Caco-2 (cell line): Measurements from ENCODE around the gene NPHP4. TPM values are rescaled to one million over a fixed set of nuclear protein-coding genes. Genes with fewer than 3 reads are reported as not detected.

ENCODE experiments used
- BruUV-seq: library from RNA; stranded (reverse); fragments of 400-500 nt; replicated peaks from 2 replicates; lab custom pipeline; 2021; lab: Mats Ljungman, UMichigan
- CTCF ChIA-PET: fragments of 300-600 bp; sonication (Branson Sonifier 250); formaldehyde crosslinking; loops from one replicate; lab custom pipeline; 2022; ENCODE audit warnings: antibody characterized with exemption; lab: Charles Lee
- POLR2A ChIA-PET: fragments of 300-600 bp; sonication (Branson Sonifier 250); formaldehyde crosslinking; loops from one replicate; lab custom pipeline; 2022; ENCODE audit warnings: antibody characterized with exemption; lab: Charles Lee
- DNase-seq, 2 experiments: peaks; one replicate each; pipeline versions ENCODE4 v3.0.0 to v3.0.0-alpha.2; 2020 to 2022
- H3K27me3 ChIP-seq: replicated peaks from 2 replicates; pipeline ENCODE4 v1.6.0; 2011; ENCODE audit warnings: low read length; ENCODE audit not compliant: control insufficient read depth, insufficient read depth
- H3K36me3 ChIP-seq: 2 replicates; pipeline ENCODE4 v1.5.1; 2011; ENCODE audit warnings: low read length; ENCODE audit not compliant: control insufficient read depth, insufficient read depth
- H3K4me1 ChIP-seq: fragments of 250-450 bp; sonication (Bioruptor Pico); 2 replicates; pipeline ENCODE4 v1.5.1; 2020; ENCODE audit warnings: mild to moderate bottlenecking
- H3K4me3 ChIP-seq: 2 replicates; pipeline ENCODE4 v1.5.1; 2011; ENCODE audit warnings: low read depth, mild to moderate bottlenecking, control low read depth, low read length
- H3K9me3 ChIP-seq: fragments of 250-450 bp; sonication (Bioruptor Pico); 2 replicates; pipeline ENCODE4 v1.5.1; 2020; ENCODE audit warnings: mild to moderate bottlenecking, moderate library complexity
- H3K27ac Mint-ChIP-seq: one replicate; pipeline ENCODE4 v1.8.0; 2022; ENCODE audit warnings: mixed read lengths; ENCODE audit not compliant: unreplicated experiment
- H3K27me3 Mint-ChIP-seq: one replicate; pipeline ENCODE4 v1.8.0; 2022; ENCODE audit warnings: mixed read lengths; ENCODE audit not compliant: insufficient read depth, unreplicated experiment
- H3K36me3 Mint-ChIP-seq: one replicate; pipeline ENCODE4 v1.8.0; 2022; ENCODE audit warnings: mild to moderate bottlenecking, mixed read lengths; ENCODE audit not compliant: insufficient read depth, unreplicated experiment
- H3K4me1 Mint-ChIP-seq: one replicate; pipeline ENCODE4 v1.8.0; 2022; ENCODE audit warnings: low read depth, mixed read lengths; ENCODE audit not compliant: unreplicated experiment
- H3K4me3 Mint-ChIP-seq: one replicate; pipeline ENCODE4 v1.8.0; 2022; ENCODE audit warnings: mild to moderate bottlenecking, moderate library complexity, mixed read lengths; ENCODE audit not compliant: unreplicated experiment
- H3K9me3 Mint-ChIP-seq: one replicate; pipeline ENCODE4 v1.8.0; 2022; ENCODE audit warnings: mixed read lengths; ENCODE audit not compliant: unreplicated experiment
- intact Hi-C: fragments of 100-400 bp; cut with micrococcal nuclease; formaldehyde crosslinking; loops from one replicate; pipeline ENCODE4 v1.10.0; 2022; ENCODE audit not compliant: unreplicated experiment
- total RNA-seq: library from RNA; stranded (reverse); gene quantifications from 2 replicates; pipeline ENCODE4 v1.2.3, GENCODE V29; 2022
- TF ChIP-seq, protein P1 (sequence below), 2 experiments: fragments of 200-600 bp in 1 of 2; IDR thresholded peaks; 1 replicate in 1 of 2; 2 replicates in 1 of 2; pipeline versions ENCODE4 v1.5.1 to v1.8.0; 2011 to 2022; ENCODE audit warnings: antibody characterized with exemption in 1 of 2, control low read depth in 1 of 2, inconsistent platforms in 1 of 2, low read depth in 1 of 2, low read length in 1 of 2, mild to moderate bottlenecking in 1 of 2, moderate library complexity in 1 of 2; ENCODE audit not compliant: insufficient read depth in 1 of 2, severe bottlenecking in 1 of 2, unreplicated experiment in 1 of 2

The NPHP4 gene
- total RNA-seq, 1 experiment from 2014 or later: 12.3 TPM

DNA sequence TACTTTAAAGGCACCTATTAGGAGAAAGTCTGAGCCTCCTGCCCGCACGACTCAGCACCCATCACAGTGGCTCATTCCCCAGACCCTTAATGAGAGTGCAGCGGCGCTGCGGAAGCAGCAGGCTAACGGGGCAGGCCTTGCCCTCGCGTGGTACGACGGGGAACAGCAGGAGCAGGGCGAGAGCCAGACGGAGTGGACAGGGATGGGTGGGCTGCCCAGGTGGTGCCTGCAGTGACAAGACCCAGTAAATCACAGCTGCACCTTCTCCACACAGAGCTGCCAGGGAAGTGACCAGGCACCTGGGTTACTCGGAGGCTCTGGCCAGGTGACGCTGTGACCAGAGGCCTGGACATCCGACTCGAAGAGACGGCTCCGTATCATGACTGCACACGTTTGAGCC, 131.9 kb downstream of the NPHP4 start:
- TF ChIP-seq, protein P1, sequence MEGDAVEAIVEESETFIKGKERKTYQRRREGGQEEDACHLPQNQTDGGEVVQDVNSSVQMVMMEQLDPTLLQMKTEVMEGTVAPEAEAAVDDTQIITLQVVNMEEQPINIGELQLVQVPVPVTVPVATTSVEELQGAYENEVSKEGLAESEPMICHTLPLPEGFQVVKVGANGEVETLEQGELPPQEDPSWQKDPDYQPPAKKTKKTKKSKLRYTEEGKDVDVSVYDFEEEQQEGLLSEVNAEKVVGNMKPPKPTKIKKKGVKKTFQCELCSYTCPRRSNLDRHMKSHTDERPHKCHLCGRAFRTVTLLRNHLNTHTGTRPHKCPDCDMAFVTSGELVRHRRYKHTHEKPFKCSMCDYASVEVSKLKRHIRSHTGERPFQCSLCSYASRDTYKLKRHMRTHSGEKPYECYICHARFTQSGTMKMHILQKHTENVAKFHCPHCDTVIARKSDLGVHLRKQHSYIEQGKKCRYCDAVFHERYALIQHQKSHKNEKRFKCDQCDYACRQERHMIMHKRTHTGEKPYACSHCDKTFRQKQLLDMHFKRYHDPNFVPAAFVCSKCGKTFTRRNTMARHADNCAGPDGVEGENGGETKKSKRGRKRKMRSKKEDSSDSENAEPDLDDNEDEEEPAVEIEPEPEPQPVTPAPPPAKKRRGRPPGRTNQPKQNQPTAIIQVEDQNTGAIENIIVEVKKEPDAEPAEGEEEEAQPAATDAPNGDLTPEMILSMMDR (IDR thresholded peaks at IDR 0.05; ENCODE audit: insufficient read depth in 1 of 2, low read depth in 1 of 2, low read length in 1 of 2, severe bottlenecking in 1 of 2, unreplicated experiment in 1 of 2): no peak
- Histone ChIP-seq H3K36me3 (no peaks in the 10 kb centered on the region), H3K4me3 (no peak overlapping the region), H3K27me3 (no peaks in the 10 kb centered on the region), H3K4me1 (no peaks in the 10 kb centered on the region), H3K9me3 (no peaks in the 10 kb centered on the region)
- intact Hi-C loops: no loop called here
- ChIA-PET CTCF (no interaction called here), POLR2A (no interaction called here)
- no peak overlapping the region for H3K4me3 Mint-ChIP-seq
- no peaks in the 10 kb centered on the region for H3K27me3 Mint-ChIP-seq
- H3K36me3 Mint-ChIP-seq: no peaks in the 10 kb centered on the region
- H3K4me1 Mint-ChIP-seq: no peaks in the 10 kb centered on the region
- H3K27ac Mint-ChIP-seq: no peak overlapping the region
- DNase-seq: no peak
- no TSS peak for BruUV-seq
- no peaks in the 10 kb centered on the region for H3K9me3 Mint-ChIP-seq

DNA sequence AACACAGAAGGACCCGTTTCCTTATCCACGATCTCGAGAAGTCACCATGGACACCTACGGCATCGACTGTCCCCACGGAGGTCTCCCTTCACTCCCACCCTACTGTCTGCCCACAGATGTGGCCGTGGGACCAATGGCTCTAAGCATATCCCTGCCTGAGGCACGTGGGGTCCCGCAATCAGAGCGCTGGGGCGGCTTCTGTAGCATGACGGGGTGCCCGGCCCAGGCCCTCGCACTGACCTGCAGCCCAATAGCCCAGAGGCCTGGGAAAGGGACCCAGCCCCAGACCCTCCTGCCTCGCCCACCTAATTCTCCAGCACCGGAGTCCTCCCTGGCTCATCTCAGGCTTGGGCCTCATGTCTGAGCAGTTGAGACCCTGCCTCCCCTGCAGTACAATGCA, 132.5 kb downstream of the NPHP4 start:
- Mint-ChIP-seq H3K9me3 (no peaks in the 10 kb centered on the region), H3K4me1 (no peaks in the 10 kb centered on the region), H3K4me3 (no peak overlapping the region), H3K27me3 (no peaks in the 10 kb centered on the region), H3K36me3 (no peaks in the 10 kb centered on the region), H3K27ac (no peak overlapping the region)
- CTCF ChIA-PET: no interaction called here
- TF ChIP-seq, protein P1 (IDR thresholded peaks at IDR 0.05; ENCODE audit: insufficient read depth in 1 of 2, low read depth in 1 of 2, low read length in 1 of 2, severe bottlenecking in 1 of 2, unreplicated experiment in 1 of 2): no peak
- no peak overlapping the region for H3K4me3 ChIP-seq
- BruUV-seq: no TSS peak
- POLR2A ChIA-PET: no interaction called here
- no peaks in the 10 kb centered on the region for H3K4me1 ChIP-seq
- H3K9me3 ChIP-seq: no peaks in the 10 kb centered on the region
- no peaks in the 10 kb centered on the region for H3K27me3 ChIP-seq
- intact Hi-C loops: no loop called here
- DNase-seq: no peak
- H3K36me3 ChIP-seq: no peaks in the 10 kb centered on the region

- Mint-ChIP-seq H3K27me3 (no peaks in the 10 kb centered on the region), H3K4me3 (no peak overlapping the region), H3K36me3 (no peaks in the 10 kb centered on the region), H3K9me3 (no peaks in the 10 kb centered on the region), H3K27ac (no peak overlapping the region), H3K4me1 (no peaks in the 10 kb centered on the region)
- Histone ChIP-seq H3K4me1 (no peaks in the 10 kb centered on the region), H3K9me3 (no peaks in the 10 kb centered on the region), H3K4me3 (no peak overlapping the region), H3K36me3 (no peaks in the 10 kb centered on the region), H3K27me3 (no peaks in the 10 kb centered on the region)
- TF ChIP-seq, protein P1 (IDR thresholded peaks at IDR 0.05; ENCODE audit: insufficient read depth in 1 of 2, low read depth in 1 of 2, low read length in 1 of 2, severe bottlenecking in 1 of 2, unreplicated experiment in 1 of 2): no peak
- DNase-seq: no peak
- ChIA-PET POLR2A (no interaction called here), CTCF (no interaction called here)
- no TSS peak for BruUV-seq
- intact Hi-C loops: no loop called here
These were observed 133.3 kb downstream of the NPHP4 start for GRCh38 chr1:5858844-5859407.
